DND-41 (cell line): ENCODE data around the gene KRT6B.

Experiments used
- CTCF ChIP-seq: IDR thresholded peaks from 2 replicates; pipeline ENCODE4 v1.5.1; 2012; ENCODE audit warnings: borderline replicate concordance, low read length, moderate library complexity, mild to moderate bottlenecking; ENCODE audit not compliant: poor library complexity, severe bottlenecking; ENCODE audit errors: extremely low read depth
- EZH2 ChIP-seq: IDR thresholded peaks from 3 replicates; pipeline ENCODE4 v1.6.1; 2012; ENCODE audit warnings: borderline replicate concordance, low read depth, mild to moderate bottlenecking, moderate library complexity, low read length, inconsistent platforms; ENCODE audit not compliant: severe bottlenecking

- TF ChIP-seq CTCF (no peak), EZH2 (no peak)
Observed at GRCh38 chr12:52498946-52499345, 47.0 kb upstream of the KRT6B start.
